Lung (tissue), 12 donors: ENCODE results near the gene USP3. TPM values are rescaled to one million over a fixed set of nuclear protein-coding genes. Genes with fewer than 3 reads are reported as not detected.
A peak's percentile ranks its signal among the peaks of the same experiment; 100 is the strongest.

ENCODE experiments used
- ATAC-seq: fragments of 200-7000 bp; cut with Tn5 transposase; one replicate; pipeline ENCODE4 v1.9.1; 2020; ENCODE audit warnings: moderate number of reproducible peaks; ENCODE audit not compliant: insufficient read depth, low FRiP score
- DNase-seq, 3 donors: peaks; one replicate each; pipeline ENCODE4 v3.0.0-alpha.2; 2013 to 2017
- H3K27ac ChIP-seq, 2 donors: one replicate each; pipeline ENCODE4 v1.5.1; 2013; ENCODE audit warnings: mild to moderate bottlenecking in 2 of 2, moderate library complexity in 2 of 2, control low read depth in 1 of 2, inconsistent platforms in 1 of 2, low read depth in 1 of 2, low read length in 1 of 2
- H3K27me3 ChIP-seq, 3 donors: one replicate each; pipeline ENCODE4 v1.5.1; 2013; ENCODE audit warnings: low read length in 2 of 3; ENCODE audit not compliant: control insufficient read depth in 3 of 3, insufficient read depth in 3 of 3
- H3K36me3 ChIP-seq, 4 donors: one replicate each; pipeline ENCODE4 v1.5.1; 2013; ENCODE audit warnings: low read length in 4 of 4, mild to moderate bottlenecking in 1 of 4, moderate library complexity in 1 of 4; ENCODE audit not compliant: control insufficient read depth in 4 of 4, insufficient read depth in 4 of 4
- H3K4me1 ChIP-seq, 5 donors: one replicate each; pipeline ENCODE4 v1.5.1; 2013; ENCODE audit warnings: low read length in 5 of 5, mild to moderate bottlenecking in 2 of 5, moderate library complexity in 1 of 5; ENCODE audit not compliant: control insufficient read depth in 5 of 5, insufficient read depth in 5 of 5
- H3K4me3 ChIP-seq: one replicate; pipeline ENCODE4 v1.5.1; 2013; ENCODE audit warnings: mild to moderate bottlenecking, control low read depth, moderate library complexity
- H3K9ac ChIP-seq, 2 donors: one replicate each; pipeline ENCODE4 v1.5.1; 2013; ENCODE audit warnings: low read length in 2 of 2, control low read depth in 1 of 2; ENCODE audit not compliant: insufficient read depth in 1 of 2
- H3K9me3 ChIP-seq, 4 donors: one replicate each; pipeline ENCODE4 v1.5.1; 2013; ENCODE audit warnings: low read length in 3 of 4, mild to moderate bottlenecking in 1 of 4, moderate library complexity in 1 of 4; ENCODE audit not compliant: control insufficient read depth in 4 of 4, insufficient read depth in 3 of 4
- WGBS, 2 donors: extraction: QIAGEN DNeasy Blood & Tissue Kit; methylation state at CpG; one replicate each; pipeline ENCODE4 v1.1.7; 2013; 5-methylcytosine and 5-hydroxymethylcytosine counted together
- polyA plus RNA-seq, 2 donors: library from polyadenylated mRNA; stranded (reverse); fragments of 200-250 nt; gene quantifications; one replicate each; pipeline ENCODE4 v1.2.1, GENCODE V29; 2013
- total RNA-seq, 2 donors: library from RNA; depleted of rRNA in 1 of 2; stranded (reverse); fragments of >200 nt in 1 of 2; gene quantifications; one replicate each; pipeline ENCODE4 v1.2.1, GENCODE V29; 2014 to 2021
- TF ChIP-seq, protein P1 (sequence below): IDR thresholded peaks from 2 replicates; pipeline ENCODE4 v1.5.1; 2012; ENCODE audit warnings: mild to moderate bottlenecking; ENCODE audit errors: control extremely low read depth, extremely low read depth
- donor health status: control.
- donor health status: control.
- donor health status: Bipolar disorder and iron deficiency.
- donor health status: healthy.
- donor health status: DM: yes; HTN: yes; CAD: no.

The USP3 gene
- total and polyA plus RNA-seq, 4 donors, result 29.1 to 95.5 (median 49.9) TPM

DNA sequence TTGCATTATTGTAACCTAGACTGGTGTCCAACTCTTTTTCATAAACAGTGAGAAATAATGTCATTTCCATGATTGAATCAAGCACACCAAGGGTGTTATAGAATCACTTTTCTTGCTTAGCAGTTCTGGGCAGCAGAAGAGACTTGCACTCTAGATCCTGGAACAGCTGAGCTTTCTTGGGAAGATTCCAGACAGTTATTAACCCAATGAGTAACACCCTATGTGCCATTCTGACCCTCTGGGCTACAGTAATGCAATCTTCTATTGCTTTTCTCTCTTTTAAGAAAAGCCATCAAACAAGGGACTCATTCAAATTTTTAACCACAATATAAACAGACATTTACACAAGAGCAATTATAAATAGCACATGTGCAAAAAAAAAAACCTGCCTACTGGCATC lies 39.3 kb upstream of the USP3 start:
- DNase-seq (peak in 2 of 3 donors; percentile 49 to 69), ATAC-seq (peak; percentile 48)
- Histone ChIP-seq H3K4me3 (no peak overlapping the region), H3K9me3 (no peaks in the 10 kb centered on the region), H3K4me1 (peaks cover 0 to 25% (median 12%) of the 10 kb centered on the region in 5 donors), H3K27ac (no peak overlapping the region), H3K9ac (peak overlapping the region in 1 of 2 donors; percentile 47), H3K27me3 (no peaks in the 10 kb centered on the region), H3K36me3 (no peaks in the 10 kb centered on the region)
- TF ChIP-seq, protein P1, sequence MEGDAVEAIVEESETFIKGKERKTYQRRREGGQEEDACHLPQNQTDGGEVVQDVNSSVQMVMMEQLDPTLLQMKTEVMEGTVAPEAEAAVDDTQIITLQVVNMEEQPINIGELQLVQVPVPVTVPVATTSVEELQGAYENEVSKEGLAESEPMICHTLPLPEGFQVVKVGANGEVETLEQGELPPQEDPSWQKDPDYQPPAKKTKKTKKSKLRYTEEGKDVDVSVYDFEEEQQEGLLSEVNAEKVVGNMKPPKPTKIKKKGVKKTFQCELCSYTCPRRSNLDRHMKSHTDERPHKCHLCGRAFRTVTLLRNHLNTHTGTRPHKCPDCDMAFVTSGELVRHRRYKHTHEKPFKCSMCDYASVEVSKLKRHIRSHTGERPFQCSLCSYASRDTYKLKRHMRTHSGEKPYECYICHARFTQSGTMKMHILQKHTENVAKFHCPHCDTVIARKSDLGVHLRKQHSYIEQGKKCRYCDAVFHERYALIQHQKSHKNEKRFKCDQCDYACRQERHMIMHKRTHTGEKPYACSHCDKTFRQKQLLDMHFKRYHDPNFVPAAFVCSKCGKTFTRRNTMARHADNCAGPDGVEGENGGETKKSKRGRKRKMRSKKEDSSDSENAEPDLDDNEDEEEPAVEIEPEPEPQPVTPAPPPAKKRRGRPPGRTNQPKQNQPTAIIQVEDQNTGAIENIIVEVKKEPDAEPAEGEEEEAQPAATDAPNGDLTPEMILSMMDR, result no peak

DNA sequence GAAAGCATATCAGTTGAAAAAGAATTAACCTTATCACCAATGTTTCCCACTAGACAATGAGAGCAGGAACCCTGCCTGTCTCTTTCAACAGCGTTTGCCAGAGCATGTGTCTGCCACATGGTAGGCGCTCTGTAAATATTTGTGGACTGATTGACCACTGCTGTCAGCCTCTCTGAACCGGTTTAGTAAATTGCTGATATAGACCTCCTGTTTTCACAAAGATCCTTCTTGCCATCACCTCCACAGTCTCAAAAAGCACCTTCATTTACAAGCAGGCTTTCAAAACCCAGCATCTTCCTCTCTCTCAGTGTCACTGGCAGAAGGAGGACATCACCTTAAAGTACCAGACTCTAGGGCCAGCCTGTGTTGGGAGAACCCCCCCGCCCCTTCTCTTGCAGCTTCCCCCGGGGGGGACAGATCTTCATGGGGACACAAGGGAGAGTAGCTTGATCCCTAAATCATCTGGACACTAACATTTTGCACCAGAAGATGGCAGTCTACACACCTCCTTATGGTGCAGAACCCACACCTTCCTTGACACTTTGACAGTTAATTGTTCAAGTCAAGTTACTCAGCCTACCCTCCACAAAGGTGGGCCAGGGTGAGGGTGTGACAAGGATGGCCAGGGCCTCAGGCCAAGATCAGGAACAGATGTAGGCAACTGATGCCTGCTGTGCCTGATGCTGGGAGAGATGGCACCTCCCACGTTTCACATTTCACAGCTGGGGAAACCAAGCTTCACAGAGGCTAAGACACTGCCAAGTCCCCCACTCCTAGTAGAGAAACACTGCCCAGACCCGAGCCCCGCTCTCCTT lies 37.8 kb upstream of the USP3 start:
- Histone ChIP-seq H3K4me3 (no peak overlapping the region), H3K4me1 (peaks cover 0 to 18% (median 10%) of the 10 kb centered on the region in 5 donors), H3K9me3 (no peaks in the 10 kb centered on the region), H3K36me3 (no peaks in the 10 kb centered on the region), H3K9ac (no peak overlapping the region), H3K27ac (no peak overlapping the region), H3K27me3 (no peaks in the 10 kb centered on the region)
- 24 to 41% methylated on average over 8 of the region's 8 CpGs for WGBS, 2 donors
- DNase-seq (peak in 2 of 3 donors; percentile 56 to 78), ATAC-seq (peak; percentile 70)
- TF ChIP-seq, protein P1, result peak; percentile 66

DNA sequence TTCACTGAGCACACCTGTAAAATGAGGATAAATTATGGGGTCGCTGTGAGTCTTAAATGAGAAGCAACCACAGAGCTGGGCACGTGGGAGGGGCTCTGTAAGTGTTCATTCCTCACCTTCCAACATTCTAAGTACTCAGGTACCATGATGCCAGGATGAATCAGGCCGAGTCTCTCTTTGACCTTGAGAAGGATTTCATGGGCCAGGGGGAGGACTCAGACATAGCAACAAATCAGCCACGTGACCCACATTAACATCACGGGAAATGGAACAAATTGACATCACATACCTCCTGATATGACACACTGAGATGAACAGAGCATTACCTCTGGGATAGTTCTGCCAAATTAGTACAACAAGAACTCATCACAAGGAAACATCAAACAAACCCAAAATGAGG lies 35.2 kb upstream of the USP3 start:
- Histone ChIP-seq H3K27ac (no peak overlapping the region), H3K9ac (no peak overlapping the region), H3K27me3 (no peaks in the 10 kb centered on the region), H3K9me3 (no peaks in the 10 kb centered on the region), H3K4me1 (peaks cover 0 to 22% (median 18%) of the 10 kb centered on the region in 5 donors), H3K4me3 (no peak overlapping the region), H3K36me3 (no peaks in the 10 kb centered on the region)
- ATAC-seq, result no peak
- WGBS, 2 donors, result 83 to 91% methylated on average over 5 of the region's 5 CpGs
- TF ChIP-seq, protein P1, result no peak
- DNase-seq, result no peak

DNA sequence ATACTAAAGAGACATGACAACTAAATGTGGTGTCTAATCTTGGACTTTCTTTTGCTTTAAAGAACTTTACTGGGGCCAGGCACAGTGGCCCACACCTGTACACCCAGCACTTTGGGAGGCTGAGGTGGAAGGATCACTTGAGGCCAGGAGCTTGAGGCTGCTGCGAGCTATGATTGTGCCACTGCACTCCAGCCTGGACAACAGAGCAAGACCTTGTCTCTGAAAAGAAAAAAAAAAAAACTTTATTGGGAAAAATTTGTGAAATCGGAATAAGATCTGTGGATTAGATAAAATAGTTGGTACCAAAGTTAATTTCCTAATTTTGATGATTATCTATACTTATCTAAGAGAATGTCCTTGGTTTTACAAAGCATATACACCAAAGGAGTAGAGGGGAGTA lies 34.4 kb upstream of the USP3 start:
- DNase-seq (no peak), ATAC-seq (no peak)
- H3K9me3 ChIP-seq, result no peaks in the 10 kb centered on the region
- no peak overlapping the region for H3K9ac ChIP-seq
- no peaks in the 10 kb centered on the region for H3K27me3 ChIP-seq
- H3K36me3 ChIP-seq, result no peaks in the 10 kb centered on the region
- WGBS, 2 donors, result 98 to 99% methylated on average over 2 of the region's 2 CpGs
- no peak overlapping the region for H3K27ac ChIP-seq
- peaks cover 0 to 25% (median 19%) of the 10 kb centered on the region in 5 donors for H3K4me1 ChIP-seq
- TF ChIP-seq, protein P1, result no peak
- H3K4me3 ChIP-seq, result no peak overlapping the region
